GM06990 (cell line): Measurements from ENCODE around the gene NUAK1.

Experiments
- DNase-seq: peaks from one replicate; pipeline ENCODE4 v3.0.0-alpha.2; 2011; ENCODE audit not compliant: insufficient read length; ENCODE audit errors: extremely low read depth
- H3K27me3 ChIP-seq: replicated peaks from 2 replicates; pipeline ENCODE4 v1.6.0; 2011; ENCODE audit warnings: low read length; ENCODE audit not compliant: control insufficient read depth, insufficient read depth
- H3K36me3 ChIP-seq: 2 replicates; pipeline ENCODE4 v1.5.1; 2011; ENCODE audit warnings: low read length; ENCODE audit not compliant: control insufficient read depth, insufficient read depth
- H3K4me3 ChIP-seq: replicated peaks from 2 replicates; pipeline ENCODE4 v1.5.1; 2011; ENCODE audit warnings: low read depth, mild to moderate bottlenecking, control low read depth, low read length
- CTCF ChIP-seq: IDR thresholded peaks from 2 replicates; pipeline ENCODE4 v1.5.1; 2011; ENCODE audit warnings: low read length, control low read depth, mild to moderate bottlenecking, inconsistent platforms; ENCODE audit not compliant: insufficient read depth, poor library complexity, severe bottlenecking

Gene NUAK1

GRCh38 chr12:106109168-106109910 lies 29.4 kb downstream of the NUAK1 start:
- Histone ChIP-seq H3K4me3 (no peak overlapping the region), H3K36me3 (no peaks in the 10 kb centered on the region), H3K27me3 (no peaks in the 10 kb centered on the region)
- no peak for TF ChIP-seq CTCF
- no peak for DNase-seq

- DNase-seq, result no peak
- Histone ChIP-seq H3K4me3 (no peak overlapping the region), H3K27me3 (no peaks in the 10 kb centered on the region), H3K36me3 (no peaks in the 10 kb centered on the region)
- no peak for TF ChIP-seq CTCF
These were observed 30.4 kb downstream of the NUAK1 start for GRCh38 chr12:106108185-106108835.

DNA sequence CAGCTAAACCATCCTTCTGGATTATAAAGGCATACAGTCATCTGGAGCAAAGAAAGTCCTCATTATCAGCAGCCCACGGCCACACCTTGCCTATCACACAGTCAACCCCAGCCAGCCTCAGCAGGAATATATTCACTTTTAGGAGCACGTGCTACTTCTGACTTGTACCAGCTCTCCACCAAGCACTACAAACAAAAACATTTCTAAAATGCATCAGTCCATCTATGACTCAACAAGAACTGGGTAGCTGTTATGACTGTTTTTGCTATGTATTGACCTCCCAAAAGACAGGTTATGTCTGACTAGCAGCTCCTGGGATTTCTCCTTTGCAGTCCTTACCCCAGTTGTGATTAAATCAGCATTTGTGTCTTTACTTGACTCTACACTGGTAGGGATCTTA lies 31.2 kb downstream of the NUAK1 start:
- Histone ChIP-seq H3K36me3 (no peaks in the 10 kb centered on the region), H3K4me3 (no peak overlapping the region), H3K27me3 (no peaks in the 10 kb centered on the region)
- no peak for TF ChIP-seq CTCF
- no peak for DNase-seq

- no peak for DNase-seq
- Histone ChIP-seq H3K4me3 (no peak overlapping the region), H3K27me3 (no peaks in the 10 kb centered on the region), H3K36me3 (no peaks in the 10 kb centered on the region)
- no peak for TF ChIP-seq CTCF
These were observed 31.9 kb downstream of the NUAK1 start for GRCh38 chr12:106106892-106107291.

DNA sequence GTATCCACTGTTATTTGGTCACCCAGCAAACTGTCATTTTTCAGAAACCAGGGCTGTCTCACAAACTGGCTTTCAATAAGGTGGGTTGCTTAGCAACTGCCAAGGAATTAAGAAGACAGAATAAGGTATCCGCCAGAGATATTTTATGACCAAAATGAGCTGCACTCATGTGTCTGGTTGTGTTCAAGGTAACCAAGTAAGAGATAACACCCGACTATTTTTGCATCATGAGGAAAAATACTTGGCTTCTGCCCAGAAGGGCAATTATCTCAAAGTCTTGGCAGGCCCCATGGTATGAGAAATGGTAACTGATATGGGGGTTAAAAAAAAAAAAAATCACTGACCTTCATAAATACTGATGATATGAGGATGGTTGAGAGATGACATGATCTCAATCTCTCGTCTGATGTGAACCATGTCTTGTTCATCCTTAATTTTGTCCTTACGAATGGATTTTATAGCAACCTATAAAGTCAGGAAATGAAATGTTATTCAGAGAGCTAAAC lies 32.6 kb downstream of the NUAK1 start:
- no peaks in the 10 kb centered on the region for H3K36me3 ChIP-seq
- no peak for DNase-seq
- TF ChIP-seq CTCF, result no peak
- H3K4me3 ChIP-seq, result no peak overlapping the region
- no peaks in the 10 kb centered on the region for H3K27me3 ChIP-seq
